ENCODE results near the gene GHRHR.
A peak's percentile ranks its signal among the peaks of the same experiment; 100 is the strongest.

GRCh38 chr7:30983914-30984247 lies 20.1 kb downstream of the GHRHR start:
- TF ChIP-seq, protein P1, sequence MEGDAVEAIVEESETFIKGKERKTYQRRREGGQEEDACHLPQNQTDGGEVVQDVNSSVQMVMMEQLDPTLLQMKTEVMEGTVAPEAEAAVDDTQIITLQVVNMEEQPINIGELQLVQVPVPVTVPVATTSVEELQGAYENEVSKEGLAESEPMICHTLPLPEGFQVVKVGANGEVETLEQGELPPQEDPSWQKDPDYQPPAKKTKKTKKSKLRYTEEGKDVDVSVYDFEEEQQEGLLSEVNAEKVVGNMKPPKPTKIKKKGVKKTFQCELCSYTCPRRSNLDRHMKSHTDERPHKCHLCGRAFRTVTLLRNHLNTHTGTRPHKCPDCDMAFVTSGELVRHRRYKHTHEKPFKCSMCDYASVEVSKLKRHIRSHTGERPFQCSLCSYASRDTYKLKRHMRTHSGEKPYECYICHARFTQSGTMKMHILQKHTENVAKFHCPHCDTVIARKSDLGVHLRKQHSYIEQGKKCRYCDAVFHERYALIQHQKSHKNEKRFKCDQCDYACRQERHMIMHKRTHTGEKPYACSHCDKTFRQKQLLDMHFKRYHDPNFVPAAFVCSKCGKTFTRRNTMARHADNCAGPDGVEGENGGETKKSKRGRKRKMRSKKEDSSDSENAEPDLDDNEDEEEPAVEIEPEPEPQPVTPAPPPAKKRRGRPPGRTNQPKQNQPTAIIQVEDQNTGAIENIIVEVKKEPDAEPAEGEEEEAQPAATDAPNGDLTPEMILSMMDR (IDR thresholded peaks at IDR 0.05), result peak in 1 of 6 experiments; percentile 32
- TF ChIP-seq EP300 (IDR thresholded peaks at IDR 0.05), result no peak
- no peak for TF ChIP-seq POLR2A (IDR thresholded peaks at IDR 0.05)
